Measurements from ENCODE around the gene RBM47. TPM values are rescaled to one million over a fixed set of nuclear protein-coding genes. Genes with fewer than 3 reads are reported as not detected.
"Not testable (repeated sequence)": the region's sequence is repeated elsewhere in the genome, so short reads cannot be mapped to it uniquely, and the experiment has no call there.

The RBM47 gene
- total RNA-seq, 2 donors from 2014 or later, result 4.4 to 13.7 TPM

DNA sequence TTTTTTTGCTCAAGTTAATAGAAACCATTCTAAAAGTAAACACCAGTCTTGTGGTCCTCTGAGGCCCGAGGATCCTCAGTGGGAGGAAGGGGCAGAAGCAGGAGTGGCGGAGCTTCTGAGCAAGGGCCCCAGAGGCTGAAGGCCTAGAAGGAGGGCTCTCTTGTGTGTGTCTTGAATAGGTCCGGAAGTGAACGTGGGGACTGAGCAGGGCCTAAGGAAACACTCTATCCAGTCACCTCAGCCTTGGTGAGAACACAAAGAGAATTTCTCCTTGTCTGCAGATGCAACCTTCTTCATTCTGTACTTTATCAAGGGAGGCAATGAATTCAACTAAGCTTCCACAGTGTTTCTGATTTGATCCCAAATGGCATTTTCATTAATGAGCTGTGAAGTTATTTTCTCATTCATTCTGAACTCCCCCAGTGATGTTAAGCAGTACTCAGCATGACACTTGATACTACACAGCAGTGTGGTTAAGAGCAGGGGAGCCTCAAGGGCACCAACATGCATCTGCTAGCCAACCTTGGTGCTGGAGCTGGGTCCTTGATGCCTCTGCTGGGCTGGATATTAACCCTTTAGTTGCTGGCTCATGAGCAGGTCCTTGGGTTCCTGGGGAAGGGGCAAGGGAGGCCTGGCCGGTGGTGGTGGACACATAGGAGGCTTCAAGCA lies 64.7 kb downstream of the RBM47 start:
- DNase-seq (ENCODE audit: low spot score), result no peak
- H3K36me3 ChIP-seq, result no peaks in the 10 kb centered on the region
- TF ChIP-seq, protein P1, sequence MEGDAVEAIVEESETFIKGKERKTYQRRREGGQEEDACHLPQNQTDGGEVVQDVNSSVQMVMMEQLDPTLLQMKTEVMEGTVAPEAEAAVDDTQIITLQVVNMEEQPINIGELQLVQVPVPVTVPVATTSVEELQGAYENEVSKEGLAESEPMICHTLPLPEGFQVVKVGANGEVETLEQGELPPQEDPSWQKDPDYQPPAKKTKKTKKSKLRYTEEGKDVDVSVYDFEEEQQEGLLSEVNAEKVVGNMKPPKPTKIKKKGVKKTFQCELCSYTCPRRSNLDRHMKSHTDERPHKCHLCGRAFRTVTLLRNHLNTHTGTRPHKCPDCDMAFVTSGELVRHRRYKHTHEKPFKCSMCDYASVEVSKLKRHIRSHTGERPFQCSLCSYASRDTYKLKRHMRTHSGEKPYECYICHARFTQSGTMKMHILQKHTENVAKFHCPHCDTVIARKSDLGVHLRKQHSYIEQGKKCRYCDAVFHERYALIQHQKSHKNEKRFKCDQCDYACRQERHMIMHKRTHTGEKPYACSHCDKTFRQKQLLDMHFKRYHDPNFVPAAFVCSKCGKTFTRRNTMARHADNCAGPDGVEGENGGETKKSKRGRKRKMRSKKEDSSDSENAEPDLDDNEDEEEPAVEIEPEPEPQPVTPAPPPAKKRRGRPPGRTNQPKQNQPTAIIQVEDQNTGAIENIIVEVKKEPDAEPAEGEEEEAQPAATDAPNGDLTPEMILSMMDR (IDR thresholded peaks at IDR 0.05), result no peak
- no peaks in the 10 kb centered on the region for H3K27me3 ChIP-seq
- no peaks in the 10 kb centered on the region for H3K4me1 ChIP-seq
- no peaks in the 10 kb centered on the region for H3K9me3 ChIP-seq
- no peak overlapping the region for H3K4me3 ChIP-seq
- no peak overlapping the region for H3K27ac ChIP-seq

DNA sequence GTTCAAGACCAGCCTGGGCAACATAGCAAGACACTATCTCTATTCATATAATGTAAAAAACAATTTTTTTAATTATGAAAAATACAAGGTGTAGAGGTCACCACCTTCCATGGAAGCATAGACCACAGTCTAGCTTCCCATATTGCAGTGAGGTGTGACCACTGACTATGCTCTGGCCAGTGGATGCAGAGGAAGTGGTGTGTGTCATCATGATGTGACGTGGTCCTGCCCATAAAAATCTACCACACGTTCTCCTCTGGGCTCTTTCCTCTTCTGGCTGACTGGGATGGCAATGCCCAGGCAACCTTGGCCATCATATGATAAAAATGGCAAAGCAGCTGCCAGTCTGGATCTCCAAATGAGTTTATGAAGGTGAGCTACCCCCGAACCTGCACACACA lies 65.7 kb downstream of the RBM47 start:
- Histone ChIP-seq H3K9me3 (no peaks in the 10 kb centered on the region), H3K36me3 (no peaks in the 10 kb centered on the region), H3K4me1 (no peaks in the 10 kb centered on the region), H3K27me3 (no peaks in the 10 kb centered on the region), H3K27ac (no peak overlapping the region), H3K4me3 (no peak overlapping the region)
- no peak for DNase-seq (ENCODE audit: low spot score)
- TF ChIP-seq, protein P1 (IDR thresholded peaks at IDR 0.05), result no peak

DNA sequence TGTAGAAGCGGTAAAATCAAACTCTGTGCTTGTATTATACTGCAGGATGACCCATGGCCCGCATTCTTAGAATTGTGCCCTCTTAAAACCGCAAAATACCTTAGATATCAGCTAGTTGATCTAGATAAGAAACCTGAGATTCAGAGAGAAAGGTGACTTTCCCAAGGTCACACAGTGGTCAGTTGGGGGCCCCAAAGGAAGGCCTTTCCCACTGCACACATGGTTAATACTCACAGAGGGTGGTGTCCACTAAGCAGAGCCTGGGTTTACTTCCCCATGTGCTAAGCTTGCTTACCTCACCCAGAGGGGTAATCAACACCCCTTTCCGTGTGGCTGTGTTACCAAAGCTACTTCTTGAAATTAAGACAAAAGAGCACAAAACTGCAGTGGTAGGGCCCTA lies 66.3 kb downstream of the RBM47 start:
- no peaks in the 10 kb centered on the region for H3K9me3 ChIP-seq
- TF ChIP-seq, protein P1 (IDR thresholded peaks at IDR 0.05), result no peak
- H3K27me3 ChIP-seq, result no peaks in the 10 kb centered on the region
- no peak overlapping the region for H3K27ac ChIP-seq
- H3K36me3 ChIP-seq, result no peaks in the 10 kb centered on the region
- H3K4me1 ChIP-seq, result no peaks in the 10 kb centered on the region
- no peak for DNase-seq (ENCODE audit: low spot score)
- no peak overlapping the region for H3K4me3 ChIP-seq

DNA sequence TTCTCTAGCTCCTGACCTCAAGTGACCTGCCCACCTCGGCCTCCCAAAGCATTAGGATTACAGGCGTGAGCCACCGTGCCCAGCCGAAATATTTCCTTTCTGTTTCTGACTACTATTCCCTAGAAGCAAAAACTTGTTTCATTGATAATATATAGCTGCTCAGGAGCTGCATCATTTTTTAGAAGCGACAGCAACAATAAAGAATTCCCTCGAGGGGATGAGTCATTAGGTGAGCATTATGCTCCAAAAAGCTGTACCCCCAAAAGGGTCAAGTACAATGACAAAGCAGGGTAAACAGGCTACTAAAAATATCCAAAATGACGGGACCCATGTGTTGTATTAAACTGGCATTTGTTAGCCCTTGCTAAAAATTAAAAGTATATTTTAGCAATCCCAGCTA lies 67.0 kb downstream of the RBM47 start:
- Histone ChIP-seq H3K27ac (no peak overlapping the region), H3K9me3 (no peaks in the 10 kb centered on the region), H3K27me3 (no peaks in the 10 kb centered on the region), H3K4me3 (no peak overlapping the region), H3K36me3 (no peaks in the 10 kb centered on the region), H3K4me1 (no peaks in the 10 kb centered on the region)
- TF ChIP-seq, protein P1 (IDR thresholded peaks at IDR 0.05), result no peak
- DNase-seq (ENCODE audit: low spot score), result no peak

DNA sequence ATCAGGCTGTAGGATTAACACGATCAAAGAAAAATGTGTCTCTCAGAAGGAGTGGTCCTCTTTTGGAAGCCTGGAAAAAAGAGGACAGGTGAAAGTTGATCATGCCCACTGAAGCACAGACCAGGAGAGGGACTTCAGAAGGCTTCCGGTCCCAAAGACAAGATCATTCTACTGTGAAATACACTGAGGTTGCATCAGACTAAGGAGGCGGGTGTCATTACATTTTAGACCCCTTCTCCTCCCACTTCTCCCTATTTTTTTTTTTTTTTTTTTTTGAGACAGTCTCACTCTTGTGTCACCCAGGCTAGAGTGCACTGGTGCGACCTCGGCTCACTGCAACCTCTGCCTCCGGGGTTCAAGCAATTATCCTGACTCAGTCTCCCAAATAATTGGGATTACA lies 67.5 kb downstream of the RBM47 start:
- no peaks in the 10 kb centered on the region for H3K27me3 ChIP-seq
- TF ChIP-seq, protein P1 (IDR thresholded peaks at IDR 0.05), result no peak
- DNase-seq (ENCODE audit: low spot score), result no peak
- H3K4me3 ChIP-seq, result no peak overlapping the region
- no peaks in the 10 kb centered on the region for H3K9me3 ChIP-seq
- H3K36me3 ChIP-seq, result no peaks in the 10 kb centered on the region
- H3K4me1 ChIP-seq, result no peaks in the 10 kb centered on the region
- no peak overlapping the region for H3K27ac ChIP-seq

DNA sequence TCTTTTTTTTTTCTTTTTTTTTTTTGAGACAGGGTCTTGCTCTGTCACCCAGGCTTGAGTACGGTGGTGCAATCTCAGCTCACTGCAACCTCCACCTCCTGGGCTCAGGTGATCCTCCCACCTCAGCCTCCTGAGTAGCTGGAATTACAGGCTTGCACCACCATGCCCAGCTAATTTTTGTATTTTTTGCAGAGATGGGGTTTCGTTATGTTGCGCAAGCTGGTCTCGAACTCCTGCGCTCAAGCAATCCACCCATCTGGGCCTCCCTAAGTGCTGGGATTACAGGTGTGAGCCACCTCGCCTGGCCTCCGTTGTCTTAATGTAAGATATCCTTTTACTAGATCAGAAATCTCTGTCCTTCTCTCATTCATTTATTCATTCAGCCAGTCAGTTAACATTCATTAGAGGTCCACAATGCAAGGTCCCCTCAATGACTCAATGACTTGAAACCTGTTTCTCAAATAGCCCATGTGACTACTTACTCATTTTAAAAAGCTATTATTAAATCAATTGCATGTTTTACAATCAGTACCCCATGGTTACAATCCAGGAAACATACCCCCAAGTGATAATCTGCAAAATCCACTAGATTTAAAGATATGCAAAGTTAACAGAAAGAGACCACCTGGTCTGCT lies 68.0 kb downstream of the RBM47 start:
- H3K27me3 ChIP-seq; H3K36me3 ChIP-seq; H3K4me3 ChIP-seq; H3K9me3 ChIP-seq; H3K27ac ChIP-seq; DNase-seq (ENCODE audit: low spot score); H3K4me1 ChIP-seq: not testable (repeated sequence)

Data from right atrium auricular region (tissue), 2 donors.